ENCODE data around the gene OGDH. TPM values are rescaled to one million over a fixed set of nuclear protein-coding genes. Genes with fewer than 3 reads are reported as not detected.

Gene OGDH
- total and polyA plus RNA-seq, 2 of the 4 experiments (the other 2 are of a cell fraction): 47.4 to 56.5 TPM

GRCh38 chr7:44716205-44716604, 109.8 kb downstream of the OGDH start:
- Histone ChIP-seq H3K23ac (ENCODE audit: low read depth, low read length) (no peak overlapping the region), H3K27me3 (ENCODE audit: control insufficient read depth, insufficient read depth, low read length) (no peaks in the 10 kb centered on the region), H3K4me1 (ENCODE audit: control insufficient read depth, insufficient read depth, low read length) (peaks cover 3% of the 10 kb centered on the region), H2BK5ac (ENCODE audit: low read depth, low read length, poor library complexity, severe bottlenecking) (no peak overlapping the region), H3K9ac (ENCODE audit: low read depth, low read length) (no peak overlapping the region), H4K8ac (ENCODE audit: low read depth in 2 of 2, low read length in 2 of 2) (no peak overlapping the region), H3K18ac (ENCODE audit: low read depth, low read length) (no peak overlapping the region), H2AK5ac (ENCODE audit: low read depth, low read length) (no peak overlapping the region), H3K9me3 (ENCODE audit: control insufficient read depth, insufficient read depth, low read length) (peaks cover 3% of the 10 kb centered on the region), H2AK9ac (replicated peaks; ENCODE audit: low read depth, low read length, poor library complexity) (no peak overlapping the region), H4K91ac (ENCODE audit: insufficient read depth, low read depth, low read length) (no peak overlapping the region), H3K36me3 (ENCODE audit: control insufficient read depth, insufficient read depth, low read length) (no peaks in the 10 kb centered on the region), H3K27ac (ENCODE audit: insufficient read depth, low read length) (no peak overlapping the region), H3K79me1 (ENCODE audit: low read depth in 1 of 2, low read length in 2 of 2) (no peaks in the 10 kb centered on the region), H3K4me3 (ENCODE audit: insufficient read depth, low read depth, low read length) (no peak overlapping the region), H3K14ac (replicated peaks; ENCODE audit: low read depth, low read length) (no peak overlapping the region), H4K5ac (ENCODE audit: low read depth, low read length) (no peak overlapping the region), H4K20me1 (ENCODE audit: insufficient read depth, low read length) (no peaks in the 10 kb centered on the region), H2BK20ac (ENCODE audit: low read depth, low read length) (no peak overlapping the region), H3K4ac (ENCODE audit: low read depth, low read length) (no peak overlapping the region), H2BK120ac (ENCODE audit: low read depth, low read length) (no peak overlapping the region), H3K4me2 (ENCODE audit: low read depth, low read length) (no peak overlapping the region), H2BK15ac (ENCODE audit: low read depth, low read length) (no peak overlapping the region), H3K9me1 (ENCODE audit: insufficient read depth, low read length) (peaks cover 7% of the 10 kb centered on the region; the same call in 1 of the 2 replicates), H3K56ac (ENCODE audit: extremely low read depth, insufficient read depth, low read length) (no peak overlapping the region), H2AFZ (replicated peaks; ENCODE audit: low read length, poor library complexity) (no peak overlapping the region)
- BruUV-seq (replicated peaks): no TSS peak
- TF ChIP-seq FOS (IDR thresholded peaks at IDR 0.05; ENCODE audit: low read depth, low read length): no peak
- no CpG with 5 or more reads among the region's 3 CpGs for whole genome bisulfite sequencing, 2 experiments (ENCODE audit: extremely low coverage in 2 of 2, insufficient read length in 1 of 2)
- intact Hi-C loops (cut with micrococcal nuclease): no loop called here
- in situ Hi-C loops (cut with MboI; ENCODE audit: low sequenced_read_pairs): no loop called here
- CTCF ChIA-PET: no interaction called here
- dilution Hi-C loops (cut with HindIII; ENCODE audit: low sequenced_read_pairs, unreplicated experiment): no loop called here
- POLR2A ChIA-PET (ENCODE audit: unreplicated experiment): no interaction called here
- DNase-seq (no peak), ATAC-seq (ENCODE audit: low read depth) (no peak)

Measured in IMR-90 (cell line).